KG1 (cell line): ENCODE results near the gene TBX10.
"Not testable (repeated sequence)": the region's sequence is repeated elsewhere in the genome, so short reads cannot be mapped to it uniquely, and the experiment has no call there.

Experiments
- DNase-seq: peaks from one replicate; lab custom pipeline; 2025; lab: John Stamatoyannopoulos, UW

The TBX10 gene

GRCh38 chr11:67645521-67646461 lies 6.2 kb upstream of the TBX10 start:
- no peak for DNase-seq

DNA sequence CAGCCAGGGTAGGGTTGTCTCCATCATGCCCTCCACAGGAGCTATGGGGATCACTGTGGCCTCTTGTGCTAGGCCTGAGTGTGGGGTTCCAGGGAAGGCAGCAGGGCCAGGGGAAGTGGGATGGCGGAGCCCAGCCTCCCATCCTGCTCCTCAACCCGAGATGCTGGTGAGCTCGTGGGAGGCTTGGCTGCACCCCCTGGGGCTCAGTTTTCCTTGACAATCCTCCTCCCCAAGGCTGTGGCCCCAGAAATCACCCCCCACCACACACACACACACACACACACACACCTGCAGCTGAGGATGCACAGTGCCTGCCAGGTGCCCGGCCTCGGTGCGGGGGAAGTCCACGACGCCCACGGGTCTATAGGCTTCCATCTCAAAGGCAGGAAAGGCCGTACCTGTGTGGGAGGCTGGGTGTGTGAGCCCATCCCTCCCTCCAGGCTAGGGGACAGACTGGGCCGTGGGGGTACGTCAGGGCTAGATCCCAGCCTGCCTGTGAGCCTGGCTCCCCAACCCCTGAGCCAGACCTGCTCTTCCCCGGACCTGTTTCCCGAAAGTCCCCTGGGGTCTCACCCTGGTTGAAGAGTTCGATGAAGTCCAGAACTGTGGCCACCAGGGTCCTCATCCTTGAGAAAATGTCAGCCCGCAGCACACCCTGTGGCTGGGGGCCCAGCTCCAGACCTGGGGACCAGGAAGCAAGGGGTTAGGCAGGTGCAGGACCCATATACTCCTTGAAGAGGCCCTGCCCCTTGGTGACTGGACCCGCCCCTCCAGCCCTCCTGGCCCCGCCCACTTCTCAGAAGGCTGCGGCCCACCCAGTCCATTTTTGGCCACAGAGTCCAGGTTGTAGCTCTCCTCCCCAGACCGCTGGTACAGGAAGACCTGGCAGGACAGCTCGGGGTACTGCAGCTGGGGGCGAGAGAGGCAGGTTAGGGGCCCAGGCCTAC lies 5.2 kb upstream of the TBX10 start:
- no peak for DNase-seq

DNA sequence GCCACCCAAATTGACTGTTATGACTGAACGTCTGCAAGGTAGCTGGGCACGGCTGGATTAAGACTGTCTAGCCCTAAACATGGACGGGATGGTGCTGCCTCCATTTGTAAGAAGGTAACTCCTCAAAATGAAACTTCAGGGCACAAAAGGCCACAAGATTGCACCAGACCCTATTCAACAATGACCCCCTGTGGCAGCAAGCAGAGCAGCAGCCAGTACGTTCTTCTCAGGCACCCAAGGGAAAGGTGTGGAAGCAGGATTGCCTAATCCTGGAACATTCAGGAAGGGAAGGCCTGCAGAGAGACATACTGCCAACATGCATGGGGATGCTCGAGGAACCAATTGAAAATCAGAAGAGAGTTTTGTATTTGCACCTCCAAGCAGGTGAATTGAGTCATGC lies 4.5 kb upstream of the TBX10 start:
- DNase-seq: no peak

GRCh38 chr11:67642173-67643120 lies 2.9 kb upstream of the TBX10 start:
- DNase-seq: no peak

- no peak for DNase-seq
Observed at GRCh38 chr11:67641338-67642172, 2.0 kb upstream of the TBX10 start.

- DNase-seq: no peak
Observed at GRCh38 chr11:67640758-67641337, 1.3 kb upstream of the TBX10 start.

DNA sequence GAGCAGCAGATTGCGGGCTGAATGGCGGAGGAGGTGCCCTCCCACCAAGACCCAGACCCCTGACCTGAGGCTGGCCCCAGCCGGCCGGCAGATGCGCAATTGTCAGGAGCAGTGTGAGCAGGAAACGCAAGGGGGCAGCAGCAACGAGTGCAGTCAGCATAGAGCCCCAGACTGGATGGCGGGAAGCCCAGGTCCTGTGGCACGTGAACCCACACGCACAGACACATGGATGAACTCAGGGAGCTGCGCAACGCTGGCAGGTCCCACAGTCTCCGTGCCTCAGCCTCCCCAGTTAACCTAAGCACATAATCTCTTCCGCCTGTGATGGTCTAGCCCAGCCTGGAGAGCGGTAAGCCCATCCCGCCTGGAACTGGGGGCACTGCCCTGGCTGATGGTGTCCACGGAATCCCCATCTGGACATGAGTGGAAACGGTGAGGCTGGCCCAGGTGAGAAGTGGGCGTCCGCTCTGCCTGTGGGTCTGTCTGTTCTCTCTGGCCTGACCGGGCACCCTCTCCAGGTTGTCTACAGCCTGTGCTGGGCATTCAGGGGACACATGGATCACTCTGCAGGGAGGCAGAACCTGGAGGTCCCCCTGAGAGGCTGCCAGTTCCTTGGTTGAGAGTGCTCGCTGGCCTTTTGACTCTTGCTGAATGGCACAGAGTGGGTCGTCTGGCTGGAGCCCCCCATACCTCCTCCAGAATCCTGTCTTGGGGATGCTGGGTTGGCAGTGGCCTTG lies 626 bp upstream of the TBX10 start:
- no peak for DNase-seq

DNA sequence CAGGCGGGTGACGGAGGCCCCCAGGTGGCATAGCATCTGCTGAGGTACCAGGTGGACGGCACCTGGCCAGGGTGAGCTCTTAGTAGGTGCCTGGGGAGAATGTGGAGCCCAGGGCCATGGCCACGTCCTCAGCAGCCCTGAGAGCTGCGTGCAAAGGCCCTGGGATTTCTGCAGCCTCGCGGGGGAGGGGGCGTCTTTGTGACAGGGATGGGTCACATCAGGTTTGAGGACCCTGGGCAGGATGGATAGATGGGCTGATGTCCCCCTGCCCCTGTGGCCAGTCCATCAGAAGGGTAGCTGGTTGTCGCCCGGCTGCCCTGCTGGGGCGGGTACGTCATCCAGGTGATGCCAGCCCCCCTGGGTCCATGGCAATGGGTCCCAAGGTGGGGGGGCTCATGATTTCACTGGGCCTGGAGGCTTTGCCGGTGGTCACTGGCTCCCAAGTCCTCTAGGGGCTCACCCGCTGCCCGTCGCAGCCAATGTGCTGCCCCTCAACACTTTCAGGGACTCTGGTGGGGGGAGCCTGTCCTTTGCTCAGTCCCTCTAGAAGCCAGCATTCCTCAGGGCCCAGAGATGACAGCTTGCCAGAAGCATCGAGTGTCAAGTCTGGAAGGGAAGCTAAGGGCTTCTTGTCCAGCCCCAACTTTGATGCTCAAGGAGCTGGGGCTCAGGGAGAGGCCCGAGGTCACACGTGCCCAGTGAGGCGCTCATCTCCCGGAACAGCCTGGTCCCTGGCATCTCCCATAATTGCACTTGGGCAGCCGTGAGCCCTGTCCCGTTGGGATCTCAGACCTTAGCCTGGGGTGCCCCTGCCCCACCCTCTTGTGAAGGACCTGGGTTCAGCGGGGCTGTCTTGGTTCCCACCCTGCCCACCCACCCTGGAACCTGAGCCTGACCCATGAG lies 777 bp downstream of the TBX10 start:
- DNase-seq: no peak

DNA sequence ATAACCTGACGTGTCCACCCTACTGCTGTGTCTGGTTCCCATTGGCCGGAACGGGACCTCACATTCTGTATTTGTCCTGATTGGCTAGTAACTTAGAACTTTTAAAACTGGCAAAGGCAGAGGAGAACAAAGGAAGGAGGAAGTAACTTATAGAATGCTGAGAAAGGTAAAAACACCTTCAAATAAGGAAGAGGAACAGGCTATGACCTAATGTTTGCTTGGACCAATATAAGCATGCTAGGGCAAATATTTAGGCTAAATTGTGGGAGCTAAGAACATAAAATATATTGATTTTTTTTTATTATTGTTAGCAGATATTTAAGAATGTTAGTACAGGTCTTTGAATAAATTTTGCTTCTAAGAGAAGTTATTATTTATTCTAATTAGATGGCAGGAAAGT lies 2.1 kb downstream of the TBX10 start:
- DNase-seq: not testable (repeated sequence)

- no peak for DNase-seq
Observed at GRCh38 chr11:67636962-67637361, 2.6 kb downstream of the TBX10 start.

DNA sequence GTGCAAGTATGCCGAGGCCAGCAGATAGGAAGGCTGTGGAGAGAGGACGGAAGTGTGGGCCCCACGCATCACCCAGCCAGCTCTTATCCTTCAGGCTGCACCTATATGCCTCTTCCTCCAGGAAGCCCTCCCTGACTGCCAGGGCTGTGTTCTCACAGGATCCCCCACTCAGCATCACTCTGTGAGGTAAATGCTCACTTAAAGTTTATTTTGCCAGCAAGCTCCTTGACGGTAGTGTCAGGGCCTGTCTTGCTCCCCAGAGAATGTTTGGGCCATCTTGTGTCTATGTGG lies 4.4 kb downstream of the TBX10 start:
- no peak for DNase-seq

GRCh38 chr11:67634366-67635230 lies 5.0 kb downstream of the TBX10 start:
- no peak for DNase-seq

DNA sequence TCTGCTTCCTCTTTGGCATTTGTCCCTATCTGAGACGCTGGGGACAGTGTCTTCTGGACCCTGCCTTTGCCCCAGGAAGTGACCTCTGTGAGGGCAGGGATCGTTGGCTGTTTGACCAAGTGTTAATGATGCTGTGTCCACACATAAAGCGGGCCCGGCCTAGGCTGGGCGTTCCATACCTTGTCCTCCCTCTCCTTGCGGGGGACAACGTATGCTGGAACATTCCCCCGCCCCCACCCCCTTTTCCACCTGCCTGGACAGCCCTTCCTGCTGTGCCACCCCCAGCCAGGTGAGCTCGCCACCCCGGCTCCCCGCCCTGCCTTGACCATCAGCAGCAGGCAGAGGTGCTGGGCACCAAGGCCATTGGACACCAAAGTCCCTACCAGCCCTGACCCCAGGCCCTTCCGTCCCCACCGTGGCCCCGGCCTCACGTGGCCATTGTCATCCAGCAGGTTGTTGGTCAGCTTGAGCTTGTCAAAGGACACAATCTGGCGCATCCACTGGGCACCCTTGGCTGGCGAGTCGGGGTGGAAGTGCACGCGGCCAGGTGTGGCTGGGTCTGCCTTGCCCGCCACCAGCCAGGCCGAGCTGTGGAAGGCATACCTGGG lies 5.7 kb downstream of the TBX10 start:
- DNase-seq: no peak

DNA sequence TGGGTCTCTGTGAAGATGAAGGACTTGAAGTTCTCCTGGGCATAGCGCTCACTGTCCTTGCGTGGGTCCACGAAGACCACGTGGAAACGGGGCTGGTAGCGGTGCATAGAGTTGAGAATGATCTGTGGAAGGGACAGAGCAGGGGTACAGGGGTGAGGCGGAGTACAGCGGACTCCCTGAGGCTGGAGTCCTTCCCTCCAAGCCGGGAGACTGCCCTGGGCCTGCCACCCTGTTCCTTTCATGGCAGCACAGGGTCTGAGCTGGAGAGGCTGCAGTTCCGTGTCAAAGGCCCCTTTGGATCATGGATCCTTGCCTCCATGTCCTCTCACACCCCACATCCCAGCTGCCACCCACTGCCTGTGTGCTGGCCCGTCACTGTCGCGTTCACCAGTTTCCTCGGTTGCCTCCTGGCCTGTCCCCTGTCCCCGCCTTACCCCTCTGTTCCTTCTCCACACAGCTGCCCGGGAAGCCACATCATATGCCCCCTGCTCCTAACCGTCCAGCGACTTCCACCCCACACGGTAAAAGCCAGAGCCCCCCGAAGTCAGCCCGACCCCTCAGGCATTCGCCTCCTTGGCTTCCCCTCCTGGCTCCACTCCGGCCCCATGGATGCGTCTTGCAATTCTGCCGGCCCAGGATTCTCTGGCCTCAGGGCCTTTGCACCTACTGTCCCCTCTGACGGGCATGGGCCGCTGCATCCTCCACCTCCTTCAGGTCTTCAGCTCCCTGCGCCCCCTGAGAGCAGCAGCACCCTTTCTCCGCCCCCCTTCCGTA lies 6.4 kb downstream of the TBX10 start:
- DNase-seq: no peak

DNA sequence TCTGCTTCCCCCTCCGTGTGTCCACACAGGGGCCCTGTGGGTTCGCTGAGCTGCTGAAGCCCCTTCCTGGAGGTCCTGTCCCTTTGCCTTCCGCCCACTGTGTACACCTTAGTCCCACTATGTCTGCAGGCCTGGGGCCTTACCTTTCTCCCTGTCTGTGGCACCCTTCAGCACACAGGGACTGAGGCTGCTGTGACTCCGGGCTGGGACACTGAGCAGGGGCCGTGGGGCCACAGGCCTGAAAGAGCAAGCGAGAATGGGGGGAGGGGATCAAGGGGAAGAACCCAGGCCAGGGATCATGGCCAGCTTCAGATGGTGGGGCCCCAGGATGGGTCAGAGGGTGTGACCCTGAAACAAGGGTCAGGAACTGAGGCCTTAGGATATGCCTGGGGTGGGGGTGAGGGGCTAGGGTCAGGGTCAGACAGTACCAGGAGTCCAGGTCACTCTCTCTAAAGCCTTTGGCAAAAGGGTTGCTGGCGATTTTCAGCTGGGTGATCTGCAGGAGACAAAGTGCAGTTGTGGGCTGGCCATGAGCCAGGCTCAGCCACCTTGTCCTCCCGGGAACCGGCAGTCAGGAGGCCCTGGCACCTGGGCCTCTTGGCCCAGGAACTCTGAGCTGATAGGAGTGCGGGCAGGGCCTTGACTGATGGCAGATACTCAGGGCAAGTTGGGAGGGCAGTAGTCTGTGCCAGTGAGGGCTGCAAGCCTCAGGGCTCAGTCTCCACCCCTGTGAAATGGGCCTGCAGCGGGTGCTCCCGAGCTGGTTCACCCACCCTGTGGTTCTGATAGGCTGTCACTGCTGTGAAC lies 7.2 kb downstream of the TBX10 start:
- no peak for DNase-seq

- no peak for DNase-seq
Observed at GRCh38 chr11:67631853-67632174, 7.7 kb downstream of the TBX10 start.
